GM12873 (cell line): ENCODE data around the gene KCTD11.

Source experiments
- CTCF ChIP-seq: IDR thresholded peaks from 2 replicates; pipeline ENCODE4 v1.5.1; 2012; ENCODE audit warnings: low read depth, mild to moderate bottlenecking, moderate library complexity, low read length, control low read depth; ENCODE audit not compliant: insufficient read depth; ENCODE audit errors: missing control alignments

Gene KCTD11

GRCh38 chr17:7330638-7331015, 21.3 kb upstream of the KCTD11 start:
- TF ChIP-seq CTCF = no peak

- TF ChIP-seq CTCF = no peak
Measured at GRCh38 chr17:7332111-7332510, 19.9 kb upstream of the KCTD11 start.

- TF ChIP-seq CTCF = no peak
Measured at GRCh38 chr17:7334938-7335538, 16.9 kb upstream of the KCTD11 start.

GRCh38 chr17:7336240-7337175, 15.5 kb upstream of the KCTD11 start, which contains the start of gene ACAP1:
Gene ACAP1 (plus strand): TSS chr17:7336529. CDS start chr17:7336735, 206 bp downstream.
- no peak for TF ChIP-seq CTCF

- no peak for TF ChIP-seq CTCF
Measured at GRCh38 chr17:7340179-7340578, 11.8 kb upstream of the KCTD11 start.

GRCh38 chr17:7341842-7342241, 10.1 kb upstream of the KCTD11 start:
- TF ChIP-seq CTCF = no peak

GRCh38 chr17:7343250-7343649, 8.7 kb upstream of the KCTD11 start:
- no peak for TF ChIP-seq CTCF
